Natural killer cell (primary cell): ENCODE data around the gene TRAF3. TPM values are rescaled to one million over a fixed set of nuclear protein-coding genes. Genes with fewer than 3 reads are reported as not detected.

ENCODE experiments used
- ATAC-seq, 3 donors: fragments of 150-1000 bp in 2 of 3; fragments of 200-7000 bp in 1 of 3; cut with Tn5 transposase; 1 replicate in 1 of 3; 2 replicates in 2 of 3; pipeline ENCODE4 v1.10.0; 2021; ENCODE audit warnings: mild to moderate bottlenecking in 2 of 3, moderate library complexity in 2 of 3
- DNase-seq, 2 donors: peaks; one replicate each; pipeline versions ENCODE4 v3.0.0 to v3.0.0-alpha.2; 2013 to 2021; ENCODE audit warnings: mixed read lengths in 1 of 2
- H3K27ac ChIP-seq: one replicate; pipeline ENCODE4 v1.5.1; 2013; ENCODE audit warnings: mild to moderate bottlenecking, low read length
- H3K27me3 ChIP-seq: one replicate; pipeline ENCODE4 v1.6.1; 2013; ENCODE audit warnings: low read length; ENCODE audit not compliant: control insufficient read depth, insufficient read depth
- H3K36me3 ChIP-seq: one replicate; pipeline ENCODE4 v1.6.1; 2013; ENCODE audit warnings: low read length; ENCODE audit not compliant: control insufficient read depth, insufficient read depth
- H3K4me1 ChIP-seq: one replicate; pipeline ENCODE4 v1.6.1; 2013; ENCODE audit warnings: low read length; ENCODE audit not compliant: control insufficient read depth, insufficient read depth
- H3K4me3 ChIP-seq: one replicate; pipeline ENCODE4 v1.5.1; 2013; ENCODE audit warnings: low read length
- H3K9me3 ChIP-seq: one replicate; pipeline ENCODE4 v1.6.1; 2013; ENCODE audit warnings: low read length; ENCODE audit not compliant: control insufficient read depth, insufficient read depth
- H3K27ac Mint-ChIP-seq, 2 donors: one replicate each; pipeline ENCODE4 v1.8.0; 2022; ENCODE audit warnings: mild to moderate bottlenecking in 2 of 2, mixed read lengths in 2 of 2, moderate library complexity in 1 of 2
- H3K27me3 Mint-ChIP-seq, 2 donors: one replicate each; pipeline ENCODE4 v1.8.0; 2022; ENCODE audit warnings: low read depth in 2 of 2, mixed read lengths in 2 of 2
- H3K36me3 Mint-ChIP-seq: one replicate; pipeline ENCODE4 v1.8.0; 2022; ENCODE audit warnings: mixed read lengths
- H3K4me1 Mint-ChIP-seq, 2 donors: one replicate each; pipeline ENCODE4 v1.8.0; 2022; ENCODE audit warnings: mixed read lengths in 2 of 2
- H3K4me3 Mint-ChIP-seq: one replicate; pipeline ENCODE4 v1.8.0; 2022; ENCODE audit warnings: mild to moderate bottlenecking, moderate library complexity, mixed read lengths
- H3K9me3 Mint-ChIP-seq, 2 donors: one replicate each; pipeline ENCODE4 v1.8.0; 2022; ENCODE audit warnings: mixed read lengths in 2 of 2
- WGBS: methylation state at CpG from one replicate; pipeline ENCODE4 v1.1.7; 2013; ENCODE audit warnings: missing lambda C conversion rate; ENCODE audit not compliant: insufficient coverage; 5-methylcytosine and 5-hydroxymethylcytosine counted together
- intact Hi-C: fragments of 100-400 bp; cut with micrococcal nuclease; formaldehyde crosslinking; loops from one replicate; pipeline ENCODE4 v1.14.2; 2022
- total RNA-seq, 4 donors: library from RNA; stranded (reverse); fragments of 120-200 nt in 1 of 4; gene quantifications; one replicate each; pipeline versions ENCODE4 v1.2.3 to v1.2.4, GENCODE V29; 2013 to 2022
- TF ChIP-seq, protein P1 (sequence below): fragments of 200-600 bp; IDR thresholded peaks from one replicate; pipeline ENCODE4 v1.8.0; 2022; ENCODE audit warnings: antibody characterized with exemption

Gene TRAF3
- total RNA-seq, 3 donors from 2014 or later (not counting 1 experiment from before 2014, with no cell fraction given) = 21.0 to 31.6 (median 23.5) TPM

DNA sequence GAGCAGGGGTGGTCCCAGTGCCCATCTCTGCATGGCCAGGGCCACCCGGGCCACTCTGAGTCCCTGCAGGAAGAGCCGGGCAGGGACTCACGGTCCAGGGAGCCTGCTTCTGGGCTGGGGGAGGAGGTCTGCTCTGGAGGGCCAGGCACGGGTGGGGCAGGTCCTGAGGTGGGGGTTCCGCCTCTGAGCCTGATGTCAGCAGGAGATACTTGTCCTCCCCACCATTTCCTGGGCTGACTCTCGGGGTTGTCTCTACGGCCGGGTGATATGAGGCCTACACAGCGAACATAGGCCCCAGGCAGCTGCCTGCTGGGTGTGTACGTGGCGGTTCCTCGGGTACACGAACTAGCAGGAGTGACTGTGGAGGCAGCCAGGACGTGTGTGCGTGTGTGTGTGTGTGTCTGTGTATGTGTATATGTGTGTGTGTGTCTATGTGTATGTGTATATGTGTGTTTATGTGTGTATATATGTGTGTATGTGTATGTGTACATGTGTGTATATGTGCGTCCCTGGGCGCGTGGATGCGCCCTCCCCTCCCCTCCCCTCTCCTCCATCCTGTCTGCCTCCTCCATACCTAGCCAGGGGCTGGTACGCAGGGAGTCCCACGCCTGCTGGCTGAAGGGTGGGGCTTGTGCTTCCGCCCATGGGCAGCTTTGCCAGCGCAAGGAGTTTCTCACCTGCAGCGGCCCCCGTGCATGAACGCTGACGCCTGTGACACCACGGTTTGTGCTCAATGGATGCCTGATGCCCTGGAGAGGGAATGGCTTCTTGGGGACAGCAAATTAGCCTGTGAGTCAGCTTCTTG, 30.4 kb upstream of the TRAF3 start:
- no peak for ATAC-seq

DNA sequence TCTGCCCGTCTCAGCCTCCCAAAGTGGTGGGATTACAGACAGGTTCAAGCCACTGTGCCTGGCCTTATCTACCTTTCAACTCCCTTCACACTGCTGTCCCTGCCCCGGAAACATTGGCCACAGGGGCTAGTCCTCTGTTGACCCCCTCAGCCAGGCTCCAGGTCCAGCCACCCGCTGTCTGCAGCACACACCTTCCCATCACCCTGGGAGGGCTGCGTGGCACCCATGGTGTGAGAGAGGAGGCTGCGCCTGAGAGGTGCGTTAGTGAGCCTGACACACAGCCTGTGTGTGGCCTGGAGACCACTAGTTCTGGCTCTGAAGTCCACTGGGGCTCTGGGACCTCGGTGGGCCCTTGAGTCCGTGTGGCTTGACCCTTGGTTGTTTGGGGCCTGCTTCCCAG, 28.4 kb upstream of the TRAF3 start:
- Histone ChIP-seq H3K27ac (no peak overlapping the region), H3K4me3 (no peak overlapping the region), H3K9me3 (no peaks in the 10 kb centered on the region), H3K27me3 (no peaks in the 10 kb centered on the region), H3K36me3 (no peaks in the 10 kb centered on the region), H3K4me1 (no peaks in the 10 kb centered on the region)
- Mint-ChIP-seq H3K27me3 (no peaks in the 10 kb centered on the region), H3K4me1 (no peaks in the 10 kb centered on the region), H3K9me3 (no peaks in the 10 kb centered on the region), H3K27ac (no peak overlapping the region), H3K4me3 (no peak overlapping the region), H3K36me3 (no peaks in the 10 kb centered on the region)
- intact Hi-C loops = no loop called here
- TF ChIP-seq, protein P1, sequence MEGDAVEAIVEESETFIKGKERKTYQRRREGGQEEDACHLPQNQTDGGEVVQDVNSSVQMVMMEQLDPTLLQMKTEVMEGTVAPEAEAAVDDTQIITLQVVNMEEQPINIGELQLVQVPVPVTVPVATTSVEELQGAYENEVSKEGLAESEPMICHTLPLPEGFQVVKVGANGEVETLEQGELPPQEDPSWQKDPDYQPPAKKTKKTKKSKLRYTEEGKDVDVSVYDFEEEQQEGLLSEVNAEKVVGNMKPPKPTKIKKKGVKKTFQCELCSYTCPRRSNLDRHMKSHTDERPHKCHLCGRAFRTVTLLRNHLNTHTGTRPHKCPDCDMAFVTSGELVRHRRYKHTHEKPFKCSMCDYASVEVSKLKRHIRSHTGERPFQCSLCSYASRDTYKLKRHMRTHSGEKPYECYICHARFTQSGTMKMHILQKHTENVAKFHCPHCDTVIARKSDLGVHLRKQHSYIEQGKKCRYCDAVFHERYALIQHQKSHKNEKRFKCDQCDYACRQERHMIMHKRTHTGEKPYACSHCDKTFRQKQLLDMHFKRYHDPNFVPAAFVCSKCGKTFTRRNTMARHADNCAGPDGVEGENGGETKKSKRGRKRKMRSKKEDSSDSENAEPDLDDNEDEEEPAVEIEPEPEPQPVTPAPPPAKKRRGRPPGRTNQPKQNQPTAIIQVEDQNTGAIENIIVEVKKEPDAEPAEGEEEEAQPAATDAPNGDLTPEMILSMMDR = no peak
- ATAC-seq (no peak), DNase-seq (no peak)
- 96% methylated on average over 8 of the region's 8 CpGs for WGBS

More for the DNA sequence above, 30.4 kb upstream of the TRAF3 start:
- H3K4me3 Mint-ChIP-seq = no peak overlapping the region
- no peaks in the 10 kb centered on the region for H3K4me1 Mint-ChIP-seq
- peaks cover 4% of the 10 kb centered on the region for H3K9me3 ChIP-seq
- H3K36me3 ChIP-seq = no peaks in the 10 kb centered on the region
- TF ChIP-seq, protein P1 = no peak
- no peak overlapping the region for H3K27ac ChIP-seq
- peaks cover 0 to 2% of the 10 kb centered on the region in 2 donors for H3K9me3 Mint-ChIP-seq
- H3K36me3 Mint-ChIP-seq = no peaks in the 10 kb centered on the region
- WGBS = 93% methylated on average over 24 of the region's 28 CpGs
- intact Hi-C loops = no loop called here
- no peaks in the 10 kb centered on the region for H3K27me3 Mint-ChIP-seq
- no peak for DNase-seq
- H3K4me3 ChIP-seq = no peak overlapping the region
- H3K27me3 ChIP-seq = no peaks in the 10 kb centered on the region
- H3K4me1 ChIP-seq = no peaks in the 10 kb centered on the region
- no peak overlapping the region for H3K27ac Mint-ChIP-seq

DNA sequence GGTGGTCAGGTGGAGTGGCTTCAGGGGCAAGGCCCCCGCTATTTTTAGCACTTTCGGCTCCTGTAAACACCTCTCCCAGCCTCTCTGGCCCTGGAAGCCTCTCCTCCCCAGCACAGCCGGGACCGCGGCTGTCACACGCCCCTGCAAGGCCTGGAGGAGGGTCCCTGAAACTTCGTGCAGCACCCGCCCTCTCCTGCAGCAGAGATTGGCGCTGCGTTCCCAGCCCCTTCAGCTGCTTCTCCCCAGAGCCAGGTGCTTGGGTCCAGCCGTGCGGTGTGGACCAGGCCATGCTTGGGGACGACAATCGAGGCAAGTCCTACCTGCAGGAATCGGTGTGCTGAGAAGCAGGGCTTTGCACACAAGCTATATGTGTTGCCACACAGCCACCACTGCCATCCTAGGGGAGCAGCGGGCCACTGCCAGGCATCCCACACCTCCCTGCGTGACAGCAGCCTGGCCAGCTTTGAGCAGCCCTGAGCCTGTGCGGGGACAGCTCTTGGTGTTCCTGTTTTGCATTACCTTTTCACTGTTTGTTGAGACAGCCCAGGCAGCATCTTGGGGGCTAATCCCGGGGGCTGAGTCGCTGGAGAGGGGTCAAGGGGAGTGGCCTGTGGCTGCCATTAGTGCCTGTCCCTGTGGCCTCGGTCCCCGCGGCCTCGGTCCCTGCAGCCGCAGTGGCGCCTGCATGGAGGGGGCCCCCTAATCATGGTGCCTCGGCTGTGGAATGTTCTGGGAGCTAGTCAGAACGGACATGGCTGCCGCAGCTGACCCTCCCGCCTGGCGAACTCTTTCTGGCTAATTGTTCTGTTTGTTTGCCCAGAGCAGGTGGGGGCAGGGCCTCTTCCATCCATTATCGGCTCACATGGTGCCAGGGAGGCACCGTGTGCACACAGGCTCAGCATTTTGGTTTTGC, 27.6 kb upstream of the TRAF3 start:
- Mint-ChIP-seq H3K27me3 (no peaks in the 10 kb centered on the region), H3K9me3 (no peaks in the 10 kb centered on the region), H3K4me3 (no peak overlapping the region), H3K36me3 (no peaks in the 10 kb centered on the region), H3K4me1 (no peaks in the 10 kb centered on the region), H3K27ac (no peak overlapping the region)
- H3K27me3 ChIP-seq = no peaks in the 10 kb centered on the region
- H3K27ac ChIP-seq = no peak overlapping the region
- WGBS = 94% methylated on average over 33 of the region's 33 CpGs
- TF ChIP-seq, protein P1 = no peak
- no peak overlapping the region for H3K4me3 ChIP-seq
- intact Hi-C loops = no loop called here
- no peaks in the 10 kb centered on the region for H3K9me3 ChIP-seq
- DNase-seq (no peak), ATAC-seq (no peak)
- H3K4me1 ChIP-seq = no peaks in the 10 kb centered on the region
- H3K36me3 ChIP-seq = no peaks in the 10 kb centered on the region
